HG03139 (cell line): ENCODE measurements around the gene KRTAP10-6.
"Not testable (repeated sequence)": the region's sequence is repeated elsewhere in the genome, so short reads cannot be mapped to it uniquely, and the experiment has no call there.

Experiments used
- ATAC-seq: cut with Tn5 transposase; IDR thresholded peaks from one replicate; pipeline ENCODE4 v1.9.1; 2021; ENCODE audit not compliant: unreplicated experiment

The KRTAP10-6 gene

DNA sequence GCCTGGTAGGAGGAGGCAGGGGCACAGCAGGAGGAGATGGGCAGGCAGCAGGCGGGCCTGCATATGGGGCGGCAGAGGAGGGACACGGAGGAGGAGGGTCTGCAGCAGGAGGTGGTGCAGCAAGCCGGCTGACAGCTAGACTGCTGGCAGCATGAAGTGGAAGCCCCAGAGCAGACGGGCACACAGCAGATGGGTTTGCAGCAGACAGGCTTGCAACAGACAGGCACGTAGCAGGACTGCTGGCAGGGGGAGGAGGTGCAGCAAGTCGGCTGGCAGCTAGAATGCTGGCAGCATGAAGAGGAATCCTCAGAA is 12.5 kb downstream of the KRTAP10-6 start:
- no peak for ATAC-seq

DNA sequence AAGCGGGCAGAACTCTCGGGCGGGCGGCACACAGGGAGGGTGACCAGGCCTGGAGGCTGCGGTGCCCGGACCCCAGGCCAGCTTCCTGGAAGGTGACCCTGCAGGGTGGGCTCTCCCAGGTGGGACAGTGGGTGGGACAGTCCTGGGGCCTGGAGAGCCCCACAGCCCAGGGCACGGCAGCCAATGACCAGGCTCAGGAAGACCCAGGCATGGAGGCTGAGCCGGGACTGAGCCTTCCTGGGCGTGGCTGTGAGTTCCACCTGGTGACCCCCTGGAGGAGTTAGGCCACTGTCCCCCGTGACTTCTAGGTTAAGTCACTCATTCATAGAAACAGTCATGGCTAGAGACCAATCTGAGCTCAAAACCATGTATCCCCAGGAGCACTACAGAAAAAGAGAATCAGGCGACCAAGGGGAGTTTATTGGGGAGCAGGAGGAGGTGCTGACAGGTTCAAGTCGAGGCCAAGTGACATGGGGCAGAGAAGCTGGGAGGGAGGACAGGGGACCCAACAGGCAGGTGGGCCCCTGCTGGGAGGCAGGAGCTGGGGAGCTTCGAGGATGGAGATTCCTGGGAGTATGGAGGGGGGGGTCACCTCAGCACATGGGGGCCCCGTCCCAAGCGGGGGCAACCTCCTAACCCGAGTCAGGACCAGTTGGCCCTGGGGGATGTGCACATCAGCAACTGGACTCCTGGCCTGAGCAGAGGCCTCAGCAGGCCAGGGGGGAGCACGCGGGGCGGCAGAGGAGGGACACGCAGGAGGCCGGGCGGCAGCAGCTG is 13.1 kb downstream of the KRTAP10-6 start:
- no peak for ATAC-seq

DNA sequence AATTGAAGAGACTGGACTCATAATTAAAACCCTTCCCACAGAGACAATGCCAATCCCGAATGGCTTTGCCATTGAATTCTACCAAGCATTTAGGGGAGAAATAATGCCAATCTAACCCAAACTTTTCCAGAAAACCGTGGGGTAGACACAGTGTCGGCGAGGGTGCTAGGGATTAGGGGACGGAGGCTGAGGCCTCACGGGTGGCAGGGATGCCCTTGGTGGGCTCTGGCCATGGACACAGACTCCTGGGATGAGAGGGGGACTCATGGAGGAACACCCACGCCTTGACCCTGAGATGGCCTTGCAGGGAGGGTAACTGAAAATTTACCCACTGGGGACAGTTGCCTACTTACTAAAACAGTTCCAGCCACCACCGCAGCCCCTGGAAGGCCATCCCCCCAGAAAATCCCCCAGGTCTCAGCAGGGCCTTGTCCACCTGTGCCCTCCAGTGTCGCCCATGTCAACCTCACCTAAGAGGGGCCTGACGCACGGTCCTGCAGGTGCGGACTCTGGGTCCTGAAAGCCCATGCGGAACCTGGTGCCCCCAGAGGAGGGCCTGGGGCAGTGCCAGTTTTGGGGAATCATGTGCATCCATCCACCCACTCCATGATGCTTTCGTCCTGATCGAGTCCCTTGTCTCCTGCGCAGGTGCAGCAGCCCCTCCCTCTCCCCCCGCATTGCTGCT is 13.8 kb downstream of the KRTAP10-6 start:
- ATAC-seq = no peak

DNA sequence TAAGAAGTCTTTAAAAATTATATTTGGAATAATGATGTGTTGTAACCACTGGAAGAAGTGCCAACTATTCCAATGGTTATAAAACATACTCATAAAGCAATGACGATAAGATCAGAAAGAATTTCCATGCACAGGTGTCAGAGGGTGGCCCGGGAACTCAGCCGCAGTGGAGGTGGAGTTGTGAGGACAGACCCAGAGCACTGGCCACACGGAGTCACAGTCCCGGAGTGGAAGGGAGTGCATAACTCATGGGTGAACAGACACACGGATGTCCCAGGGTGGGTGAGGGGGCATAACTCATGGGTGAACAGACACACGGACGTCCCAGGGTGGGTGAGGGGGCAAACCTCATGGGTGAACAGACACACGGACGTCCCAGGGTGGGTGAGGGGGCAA is 16.3 kb downstream of the KRTAP10-6 start:
- no peak for ATAC-seq

- no peak for ATAC-seq
Observed at GRCh38 chr21:44575307-44576024, 16.8 kb downstream of the KRTAP10-6 start.

DNA sequence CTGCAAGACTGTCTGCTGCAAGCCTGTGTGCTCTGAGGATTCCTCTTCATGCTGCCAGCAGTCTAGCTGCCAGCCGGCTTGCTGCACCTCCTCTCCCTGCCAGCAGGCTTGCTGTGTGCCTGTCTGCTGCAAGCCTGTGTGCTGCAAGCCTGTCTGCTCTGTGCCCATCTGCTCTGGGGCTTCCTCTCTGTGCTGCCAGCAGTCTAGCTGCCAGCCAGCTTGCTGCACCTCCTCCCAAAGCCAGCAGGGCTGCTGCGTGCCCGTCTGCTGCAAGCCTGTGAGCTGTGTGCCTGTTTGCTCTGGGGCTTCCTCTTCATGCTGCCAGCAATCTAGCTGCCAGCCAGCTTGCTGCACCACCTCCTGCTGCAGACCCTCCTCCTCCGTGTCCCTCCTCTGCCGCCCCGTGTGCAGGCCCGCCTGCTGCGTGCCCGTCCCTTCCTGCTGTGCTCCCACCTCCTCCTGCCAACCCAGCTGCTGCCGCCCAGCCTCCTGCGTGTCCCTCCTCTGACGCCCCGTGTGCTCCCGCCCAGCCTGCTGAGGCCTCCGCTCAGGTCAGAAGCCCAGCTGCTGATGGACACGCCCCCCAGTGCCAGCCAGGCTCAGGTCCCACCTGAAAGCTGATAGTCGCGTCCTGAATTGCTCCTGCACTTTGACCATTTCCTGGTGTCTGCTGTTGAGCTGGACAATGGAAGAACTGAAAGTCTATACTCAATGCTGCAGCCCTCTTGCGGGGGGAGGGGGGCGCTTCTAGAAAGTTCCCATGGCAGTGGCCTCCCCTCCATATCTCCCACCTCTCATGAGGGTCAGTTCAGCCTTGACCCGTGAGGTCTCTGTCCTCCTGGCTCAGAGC is 17.6 kb downstream of the KRTAP10-6 start:
- no peak for ATAC-seq

DNA sequence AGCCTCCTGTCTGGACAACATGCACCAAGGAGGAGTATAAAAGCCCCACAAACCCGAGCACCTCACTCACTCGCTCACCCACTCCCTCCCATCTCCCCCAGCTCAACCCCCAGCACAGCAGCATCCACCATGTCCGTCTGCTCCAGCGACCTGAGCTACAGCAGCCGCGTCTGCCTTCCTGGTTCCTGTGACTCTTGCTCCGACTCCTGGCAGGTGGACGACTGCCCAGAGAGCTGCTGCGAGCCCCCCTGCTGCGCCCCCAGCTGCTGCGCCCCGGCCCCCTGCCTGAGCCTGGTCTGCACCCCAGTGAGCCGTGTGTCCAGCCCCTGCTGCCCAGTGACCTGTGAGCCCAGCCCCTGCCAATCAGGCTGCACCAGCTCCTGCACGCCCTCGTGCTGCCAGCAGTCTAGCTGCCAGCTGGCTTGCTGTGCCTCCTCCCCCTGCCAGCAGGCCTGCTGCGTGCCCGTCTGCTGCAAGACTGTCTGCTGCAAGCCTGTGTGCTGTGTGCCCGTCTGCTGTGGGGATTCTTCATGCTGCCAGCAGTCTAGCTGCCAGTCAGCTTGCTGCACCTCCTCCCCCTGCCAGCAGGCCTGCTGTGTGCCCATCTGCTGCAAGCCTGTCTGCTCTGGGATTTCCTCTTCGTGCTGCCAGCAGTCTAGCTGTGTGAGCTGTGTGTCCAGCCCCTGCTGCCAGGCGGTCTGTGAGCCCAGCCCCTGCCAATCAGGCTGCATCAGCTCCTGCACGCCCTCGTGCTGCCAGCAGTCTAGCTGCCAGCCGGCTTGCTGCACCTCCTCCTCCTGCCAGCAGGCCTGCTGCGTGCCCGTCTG is 18.5 kb downstream of the KRTAP10-6 start, which contains the start of gene KRTAP10-4:
Gene KRTAP10-4 (plus strand): TSS at position 100 of the 827 bp plus-strand sequence. CDS start 30 bp downstream, at position 130.
- ATAC-seq = not testable (repeated sequence)

DNA sequence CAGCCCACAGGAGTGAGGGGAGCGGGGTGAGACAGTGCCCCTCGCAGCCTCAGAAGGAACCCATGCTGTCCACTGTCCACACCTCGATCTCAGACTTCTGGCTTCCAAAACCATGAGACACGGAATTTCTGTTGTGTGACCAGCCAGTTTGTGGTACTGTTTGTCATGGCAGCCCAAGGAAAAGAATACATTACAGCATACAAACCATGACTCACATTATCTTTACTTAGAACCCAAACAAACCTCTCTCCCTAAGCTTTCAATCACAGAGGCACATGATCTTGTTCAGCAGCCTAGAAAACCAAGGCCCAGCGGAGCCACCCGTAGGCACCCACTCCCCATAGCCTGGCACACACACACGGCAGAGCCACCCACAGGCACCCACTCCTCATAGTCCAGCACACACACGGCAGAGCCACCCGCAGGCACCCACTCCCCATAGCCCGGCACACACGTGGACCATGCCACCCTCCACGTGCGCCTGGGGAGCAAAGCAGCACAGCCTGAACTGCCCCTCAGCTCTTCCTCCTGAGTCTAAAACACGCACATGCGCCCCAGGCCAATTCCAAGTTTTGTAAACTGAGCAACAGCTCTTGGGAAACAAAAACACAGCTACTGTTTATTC is 19.2 kb downstream of the KRTAP10-6 start:
- ATAC-seq = no peak

GRCh38 chr21:44571844-44572782 is 20.2 kb downstream of the KRTAP10-6 start:
- no peak for ATAC-seq

DNA sequence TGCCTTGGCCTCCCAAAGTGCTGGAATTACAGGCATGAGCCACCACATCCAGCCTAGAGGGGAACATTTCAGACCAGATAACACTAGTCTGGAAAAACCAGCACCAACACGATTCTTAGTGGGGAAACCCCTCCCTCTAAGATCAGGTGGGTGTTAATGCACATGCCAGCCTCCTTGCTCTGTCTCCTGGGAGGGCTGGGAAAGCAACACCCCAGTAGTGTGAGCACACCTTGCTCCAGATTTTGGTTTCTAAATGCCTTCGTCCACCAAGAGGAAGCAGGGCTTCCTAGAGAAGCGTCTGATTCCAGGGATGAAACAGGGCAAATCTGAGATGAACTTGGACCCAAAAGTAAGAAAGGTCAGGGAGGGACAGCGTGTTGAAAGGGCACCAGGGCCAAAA is 21.0 kb downstream of the KRTAP10-6 start:
- no peak for ATAC-seq

- ATAC-seq = no peak
Observed at GRCh38 chr21:44569861-44570517, 22.3 kb downstream of the KRTAP10-6 start.

DNA sequence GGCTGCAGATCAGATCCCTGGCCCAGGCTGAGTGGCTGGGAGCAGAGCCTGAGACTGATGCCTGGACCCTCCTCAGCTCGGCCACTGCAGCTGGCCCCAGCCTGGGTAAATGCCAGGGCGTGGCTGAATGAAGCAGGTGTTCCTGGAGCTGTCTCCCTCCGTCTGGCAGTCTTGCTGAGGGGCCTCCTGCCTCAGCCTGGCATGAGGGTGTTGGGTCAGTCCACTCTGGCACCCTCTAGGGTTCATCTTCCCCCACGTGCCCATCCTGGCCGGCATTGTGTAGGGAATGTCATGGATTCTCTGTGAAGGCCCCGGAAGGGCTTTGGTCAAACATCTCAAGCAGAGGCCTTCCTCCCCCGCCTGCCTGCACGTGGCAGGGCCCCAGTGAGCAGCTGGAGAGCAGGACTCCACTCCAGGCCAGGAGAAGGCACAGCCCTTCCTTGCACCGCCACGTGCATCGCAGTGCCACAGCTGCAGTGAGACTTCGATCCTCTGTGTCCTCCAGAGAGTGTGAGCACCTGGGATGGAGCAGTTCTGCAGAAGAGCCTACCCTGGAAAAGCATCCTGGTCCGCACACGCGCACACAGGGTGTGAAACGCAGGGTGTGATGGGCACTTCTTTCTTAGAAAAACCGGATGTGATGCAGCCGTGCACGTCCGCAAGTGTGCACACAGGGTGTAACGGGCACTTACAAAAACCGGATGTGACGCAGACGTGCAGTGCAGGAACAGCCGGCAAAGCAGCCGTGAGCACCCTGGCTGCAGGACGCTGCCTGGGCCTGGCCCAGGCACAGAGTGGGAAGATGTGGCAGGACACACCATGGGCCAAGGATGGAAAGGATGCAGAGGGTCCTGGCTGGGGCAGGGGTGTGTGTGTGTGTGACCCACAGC is 23.4 kb downstream of the KRTAP10-6 start:
- ATAC-seq = no peak

DNA sequence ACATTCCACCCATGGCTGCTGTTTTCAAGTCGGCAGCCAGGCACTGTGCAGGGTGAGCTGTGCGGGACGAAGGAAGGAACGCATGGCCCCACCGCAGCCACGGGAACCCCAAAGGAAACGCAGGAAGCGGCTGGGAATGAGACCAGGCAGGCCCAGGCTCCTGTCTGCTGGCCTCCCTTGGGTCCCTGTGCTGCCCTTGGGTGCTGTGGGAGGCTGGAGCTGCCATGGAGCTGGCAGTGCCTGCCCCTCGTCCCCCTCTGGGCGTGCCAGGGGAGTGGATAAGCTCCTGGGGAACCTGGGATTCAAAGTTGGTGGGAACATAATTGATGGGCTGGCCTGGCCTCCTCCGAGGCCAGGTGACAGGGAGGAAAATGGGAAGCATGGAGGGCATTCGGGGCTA is 24.0 kb downstream of the KRTAP10-6 start:
- ATAC-seq = no peak

- no peak for ATAC-seq
Observed at GRCh38 chr21:44567481-44568171, 24.7 kb downstream of the KRTAP10-6 start.

GRCh38 chr21:44566403-44566802 is 25.9 kb downstream of the KRTAP10-6 start:
- no peak for ATAC-seq

DNA sequence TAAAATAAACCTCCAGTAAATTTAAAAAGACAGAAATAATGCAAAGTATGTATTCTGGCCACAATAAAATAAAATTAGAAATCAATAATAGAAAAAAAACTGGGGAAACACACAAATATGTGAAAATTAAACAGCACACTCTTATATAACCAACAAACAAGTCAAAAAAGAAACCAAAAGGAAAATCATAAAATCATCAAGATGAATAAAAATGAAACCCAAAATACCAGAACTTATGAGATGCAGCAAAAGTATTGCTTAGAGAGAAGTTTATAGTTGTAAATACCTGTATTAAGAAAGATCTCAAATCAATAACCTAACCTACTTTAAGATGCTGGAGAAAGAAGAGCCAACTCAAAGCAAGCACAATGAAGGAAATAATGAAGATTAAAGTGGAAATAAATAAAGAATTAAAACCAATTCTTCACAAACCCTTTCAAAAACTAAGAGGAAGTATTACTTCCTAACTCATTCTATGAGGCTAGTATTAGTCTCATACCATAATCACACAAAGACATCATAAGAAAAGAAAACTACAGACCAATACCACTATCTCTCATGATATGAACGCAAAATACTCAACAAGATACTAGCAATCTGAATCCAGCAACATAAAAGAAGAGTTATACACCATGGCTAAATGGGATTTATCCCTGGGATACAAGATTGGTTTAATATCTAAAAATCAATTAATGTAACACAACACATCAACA is 27.3 kb downstream of the KRTAP10-6 start:
- ATAC-seq = no peak
